HG03460 (cell line): Measurements from ENCODE around the gene PDPR.
A peak's percentile ranks its signal among the peaks of the same experiment; 100 is the strongest.
"Not testable (repeated sequence)": the region's sequence is repeated elsewhere in the genome, so short reads cannot be mapped to it uniquely, and the experiment has no call there.

ENCODE experiments used
- ATAC-seq: cut with Tn5 transposase; IDR thresholded peaks from one replicate; pipeline ENCODE4 v1.9.1; 2021; ENCODE audit not compliant: unreplicated experiment

PDPR gene

DNA sequence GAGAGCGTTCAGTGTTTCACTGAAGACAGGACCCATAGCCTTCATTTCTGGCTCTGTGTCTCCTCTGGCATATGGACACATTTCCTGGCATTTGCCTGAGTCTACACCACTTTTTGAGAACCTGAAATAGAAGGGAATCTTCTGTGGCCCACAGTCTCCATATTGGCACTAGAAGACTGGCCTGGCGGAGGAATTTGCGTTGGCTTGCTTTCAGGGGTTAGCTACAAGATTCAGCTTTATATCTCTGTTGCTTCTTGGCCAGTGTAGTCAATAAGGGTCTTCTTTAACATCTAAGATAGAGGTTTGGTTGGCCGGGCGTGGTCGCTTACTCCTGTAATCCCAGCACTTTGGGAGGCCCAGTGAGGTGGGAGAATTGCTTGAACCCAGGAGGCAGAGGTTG, 46.7 kb downstream of the PDPR start:
- no peak for ATAC-seq

DNA sequence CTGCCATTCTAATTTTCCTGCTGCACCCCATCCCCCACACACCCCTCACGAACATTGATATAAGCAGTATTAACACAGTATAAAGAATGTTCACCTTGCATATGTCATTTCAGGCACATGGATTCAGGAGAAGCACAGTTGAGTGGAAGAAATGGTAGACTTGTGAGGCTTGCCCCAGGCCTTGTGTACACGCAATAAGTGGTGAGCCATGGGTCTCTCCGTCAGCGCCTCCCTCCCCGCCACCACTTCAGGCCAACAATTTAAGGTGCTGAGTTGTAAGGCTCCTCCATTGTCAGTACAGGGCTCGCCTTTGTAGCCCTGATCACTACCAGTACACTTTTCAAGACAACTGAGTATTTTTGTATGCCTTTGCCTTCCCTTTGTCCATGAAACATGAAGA, 47.2 kb downstream of the PDPR start:
- ATAC-seq: no peak

DNA sequence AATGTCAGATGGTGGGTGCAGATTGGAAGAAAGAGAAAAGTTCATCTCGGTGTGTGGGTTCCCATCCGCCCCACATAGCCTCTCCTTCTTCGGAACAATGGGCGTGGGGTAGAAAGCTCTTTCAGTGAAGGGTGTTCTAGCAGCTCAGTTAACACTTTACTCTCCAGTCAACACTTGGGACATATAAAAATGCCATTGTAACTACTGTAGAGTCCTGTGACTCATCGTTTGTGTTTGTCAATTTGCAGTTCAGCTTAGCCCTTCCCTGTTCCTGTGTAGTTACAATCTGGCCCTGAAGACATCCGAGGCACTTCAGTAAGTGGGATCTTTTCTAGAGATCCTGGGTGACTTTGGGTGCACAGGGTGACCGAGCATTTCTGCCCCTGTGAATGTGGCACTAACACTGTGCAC, 47.9 kb downstream of the PDPR start:
- ATAC-seq: no peak

DNA sequence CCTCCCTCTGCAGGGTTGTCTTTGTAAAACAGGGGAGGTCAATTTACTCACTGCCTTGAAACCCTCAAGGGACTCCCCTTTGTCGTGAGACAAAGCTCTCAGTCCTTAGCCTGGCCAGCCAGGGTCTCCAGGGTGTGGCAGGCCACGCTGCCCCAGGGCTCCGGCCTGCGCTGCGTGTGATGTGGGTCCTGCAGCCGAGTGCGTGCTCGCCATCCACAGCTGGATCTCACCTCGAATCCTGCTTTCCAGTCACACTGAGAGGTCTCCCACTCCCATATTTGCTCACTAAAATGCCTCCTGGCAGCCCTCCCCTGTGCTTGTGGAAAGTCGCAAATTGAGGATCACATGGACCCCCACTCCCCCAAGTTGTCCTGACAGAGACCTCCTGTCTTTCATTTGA, 49.5 kb downstream of the PDPR start:
- no peak for ATAC-seq

DNA sequence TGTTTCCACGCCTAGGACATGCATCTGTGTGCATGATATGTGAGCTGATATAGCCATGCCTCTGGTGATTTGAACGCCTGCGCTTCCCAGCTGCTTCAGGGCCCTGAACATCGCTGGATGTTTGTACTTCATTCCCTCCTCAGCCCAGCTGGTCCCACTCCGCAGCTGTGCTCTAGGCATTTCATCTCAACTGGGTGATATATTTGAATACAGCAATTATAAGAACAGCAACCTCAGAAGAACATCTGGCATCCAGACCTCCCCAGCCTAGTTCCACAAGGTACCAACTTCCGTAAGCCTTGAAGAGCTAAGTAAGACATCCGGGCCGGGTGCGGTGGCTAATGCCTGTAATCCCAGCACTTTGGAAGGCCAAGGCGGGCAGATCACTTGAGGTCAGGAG, 52.6 kb downstream of the PDPR start:
- ATAC-seq: not testable (repeated sequence)

DNA sequence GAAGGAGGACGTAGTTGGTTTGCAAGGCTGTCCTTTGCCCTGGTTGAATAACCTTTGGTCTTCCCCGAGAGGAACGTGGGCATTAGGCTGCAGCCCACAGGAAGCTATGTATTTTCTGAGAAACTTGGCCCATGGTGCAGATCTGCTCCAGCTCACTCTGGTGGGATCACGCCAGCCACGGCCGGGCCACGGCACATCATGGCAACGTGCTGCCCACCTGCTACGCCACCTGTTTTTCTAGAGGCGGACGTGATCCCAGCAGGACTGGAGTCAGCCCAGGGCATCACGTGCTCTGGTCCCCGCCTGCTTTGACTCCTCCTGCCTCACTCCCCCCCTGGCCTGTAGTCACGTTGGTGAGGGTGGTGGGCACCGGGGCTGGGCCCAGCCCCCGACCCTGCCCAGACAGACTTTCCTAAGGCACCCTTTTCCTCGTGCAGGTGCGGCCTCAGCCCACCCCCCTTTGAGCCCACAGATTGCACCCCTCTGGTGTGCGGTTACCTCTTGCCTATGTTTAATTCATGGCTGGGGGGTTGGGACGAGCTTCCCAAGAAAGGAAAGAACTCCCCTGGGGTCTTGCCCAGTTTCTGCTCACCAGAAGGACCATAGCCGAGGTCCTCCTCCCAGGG, 59.2 kb downstream of the PDPR start, which contains the start of gene CLEC18C:
Gene CLEC18C, plus strand, starts transcription at position 576 of the 626 bp plus-strand sequence. CDS start 492 bp downstream, outside the sequence.
- not testable (repeated sequence) for ATAC-seq

DNA sequence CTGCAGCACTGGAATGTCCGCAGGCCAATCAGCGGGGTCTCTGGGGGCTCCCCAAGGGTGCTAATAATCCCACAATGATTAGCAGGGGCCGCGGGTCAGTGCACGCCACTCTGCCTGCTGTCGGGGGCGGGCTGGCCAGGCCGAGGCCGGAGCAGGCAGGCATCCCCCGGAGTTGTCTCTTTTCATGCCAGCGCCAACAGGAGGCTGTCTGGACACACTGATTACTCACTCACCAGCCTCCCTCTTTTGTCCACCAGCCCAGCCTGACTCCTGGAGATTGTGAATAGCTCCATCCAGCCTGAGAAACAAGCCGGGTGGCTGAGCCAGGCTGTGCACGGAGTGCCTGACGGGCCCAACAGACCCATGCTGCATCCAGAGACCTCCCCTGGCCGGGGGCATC, 59.8 kb downstream of the PDPR start:
- not testable (repeated sequence) for ATAC-seq

DNA sequence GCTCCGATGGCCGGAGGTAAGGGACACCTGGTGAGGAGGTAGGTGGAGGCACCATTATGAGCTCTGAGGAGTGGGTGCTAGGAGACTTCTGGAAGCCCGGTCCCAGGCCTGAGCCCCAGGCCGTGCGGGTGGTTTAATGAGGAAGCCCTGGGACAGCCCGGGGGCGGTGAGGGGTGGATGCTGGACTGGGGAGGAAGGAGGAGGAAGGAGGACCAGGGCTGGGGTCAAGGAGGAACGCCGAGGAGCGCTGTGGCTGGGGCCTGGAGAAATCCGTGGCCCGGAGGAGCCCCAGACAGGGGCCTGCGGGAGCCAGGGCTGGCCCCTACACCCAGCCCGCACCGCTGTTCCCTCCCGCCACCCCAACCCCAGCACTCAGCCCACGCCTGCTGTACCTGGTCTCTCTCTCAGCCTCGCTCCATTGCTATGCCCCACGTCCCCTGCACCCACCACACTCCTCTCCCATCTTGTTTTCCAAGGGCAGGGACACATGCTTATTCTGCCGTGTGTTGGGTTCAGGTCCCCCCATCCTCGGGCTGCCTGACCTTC, 60.3 kb downstream of the PDPR start:
- ATAC-seq: not testable (repeated sequence)

DNA sequence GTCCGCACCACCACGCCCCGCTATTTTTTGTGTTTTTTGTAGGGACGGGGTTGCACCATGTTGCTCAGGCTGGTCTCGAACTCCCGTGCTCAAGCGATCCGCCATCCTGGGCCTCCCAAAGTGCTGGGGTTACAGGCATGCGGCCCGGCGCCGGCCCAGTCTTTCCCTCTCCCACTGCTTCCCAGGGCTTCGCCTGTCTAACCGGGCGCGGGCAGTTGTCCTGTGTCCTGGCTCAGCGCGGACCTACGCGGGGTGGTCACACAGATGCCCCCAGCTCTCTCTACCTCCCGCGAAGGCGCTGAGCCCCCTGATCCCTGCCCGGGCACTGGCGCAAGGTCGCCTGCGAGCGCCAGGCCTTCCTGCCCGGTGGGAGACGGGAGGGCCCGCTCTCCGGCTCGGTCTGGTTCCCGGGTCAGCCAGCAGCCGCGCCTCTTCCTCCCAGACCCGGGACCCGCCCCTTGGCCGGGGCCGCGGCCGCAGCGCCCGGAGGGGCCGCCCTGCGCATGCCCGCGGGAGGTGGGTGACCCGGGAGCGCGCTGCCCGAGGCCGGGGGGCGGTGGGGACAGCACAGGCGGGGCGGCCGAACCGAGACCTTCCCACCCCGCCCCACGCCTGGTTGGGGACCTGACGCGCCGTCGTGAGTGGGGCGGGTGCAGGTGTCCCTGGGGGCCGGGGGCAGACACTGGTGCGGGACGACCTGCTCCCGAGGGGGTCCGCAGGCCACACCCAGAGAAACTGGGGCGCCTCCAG, 73.9 kb downstream of the PDPR start:
- peak; percentile 57 for ATAC-seq

DNA sequence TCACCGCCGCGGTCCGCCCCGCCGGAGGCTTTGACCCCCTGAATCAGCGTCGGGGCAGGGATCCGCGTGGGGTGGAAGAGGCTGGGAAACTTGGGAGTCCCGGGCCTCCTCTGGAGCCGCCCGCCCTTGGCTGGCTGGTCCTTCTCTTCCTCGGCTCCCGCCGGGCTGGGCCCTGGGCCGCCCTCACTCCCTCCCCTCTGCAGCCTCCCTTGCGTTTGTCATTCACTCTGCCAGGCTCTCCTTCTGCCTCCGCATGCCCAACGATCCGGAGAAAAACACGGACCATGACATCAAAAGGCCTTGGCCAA, 74.4 kb downstream of the PDPR start:
- not testable (repeated sequence) for ATAC-seq

DNA sequence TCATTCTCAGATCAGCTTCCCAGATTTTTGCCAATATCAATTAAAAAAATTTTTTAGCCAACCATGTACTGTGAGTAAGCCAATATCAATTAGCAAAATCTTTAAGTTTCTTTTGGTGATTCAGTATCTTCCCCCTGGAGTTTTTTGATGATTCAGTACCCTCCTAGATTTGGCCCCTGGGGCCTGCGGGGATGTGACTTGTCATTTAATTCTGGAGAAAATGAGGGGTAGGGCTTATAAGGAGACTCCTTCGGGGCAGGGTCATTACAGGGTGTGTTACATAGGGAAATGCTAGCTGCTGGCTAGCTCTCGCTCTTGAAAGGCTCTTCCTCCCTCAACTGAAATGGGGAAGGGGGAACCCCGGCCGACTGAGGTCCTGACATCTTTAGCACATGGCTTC, 76.4 kb downstream of the PDPR start:
- ATAC-seq: not testable (repeated sequence)

DNA sequence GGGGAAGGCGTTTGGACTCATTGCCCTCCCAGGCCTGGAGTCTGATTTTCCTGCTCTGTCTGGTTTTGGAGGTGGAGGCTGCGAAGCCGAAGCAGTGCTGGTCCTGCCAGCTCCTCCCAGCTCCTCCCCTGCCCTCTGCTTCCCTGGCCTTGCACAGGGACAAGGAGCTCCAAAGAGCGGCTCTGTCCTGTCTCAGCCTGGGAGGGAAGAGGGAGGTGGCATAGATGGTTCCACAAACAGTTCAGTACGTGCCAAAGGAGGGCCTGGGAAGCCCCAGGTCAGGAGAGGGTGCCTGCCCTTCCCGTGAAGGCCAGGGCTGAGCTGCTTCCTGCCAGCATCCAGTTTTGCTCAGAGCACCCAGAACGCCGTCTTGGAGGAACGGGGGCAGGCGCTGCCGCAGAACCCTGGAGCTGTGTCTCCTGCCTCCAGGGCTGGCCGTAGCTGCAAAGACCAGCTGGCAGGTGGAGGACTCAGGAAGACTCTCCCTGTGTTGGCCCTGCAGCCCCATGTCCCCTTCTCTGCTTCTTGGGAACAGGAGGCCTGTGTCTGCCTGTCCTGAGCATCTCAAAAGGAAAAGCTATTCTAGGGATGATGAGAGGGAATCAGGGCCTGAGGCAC, 82.7 kb downstream of the PDPR start:
- not testable (repeated sequence) for ATAC-seq

DNA sequence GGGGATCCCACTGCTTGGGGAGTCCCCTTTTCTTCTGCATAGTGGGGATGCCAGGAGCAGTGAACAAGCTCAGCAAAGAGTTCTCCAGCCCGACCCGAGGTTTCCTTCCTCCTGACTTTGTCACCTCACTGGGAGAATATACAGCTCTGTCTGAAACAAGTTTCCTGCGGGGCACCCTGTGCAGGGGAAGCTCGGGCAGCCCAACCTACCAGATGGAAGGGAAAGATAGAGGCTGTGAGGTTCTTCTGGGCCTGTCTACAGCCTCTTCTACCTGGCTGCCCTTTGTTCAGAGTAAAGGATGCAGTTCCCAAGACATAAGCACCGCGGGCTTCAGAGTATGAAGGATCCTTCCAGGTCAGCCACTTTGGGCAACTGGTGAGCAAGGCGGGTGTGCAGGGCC, 83.5 kb downstream of the PDPR start:
- not testable (repeated sequence) for ATAC-seq

DNA sequence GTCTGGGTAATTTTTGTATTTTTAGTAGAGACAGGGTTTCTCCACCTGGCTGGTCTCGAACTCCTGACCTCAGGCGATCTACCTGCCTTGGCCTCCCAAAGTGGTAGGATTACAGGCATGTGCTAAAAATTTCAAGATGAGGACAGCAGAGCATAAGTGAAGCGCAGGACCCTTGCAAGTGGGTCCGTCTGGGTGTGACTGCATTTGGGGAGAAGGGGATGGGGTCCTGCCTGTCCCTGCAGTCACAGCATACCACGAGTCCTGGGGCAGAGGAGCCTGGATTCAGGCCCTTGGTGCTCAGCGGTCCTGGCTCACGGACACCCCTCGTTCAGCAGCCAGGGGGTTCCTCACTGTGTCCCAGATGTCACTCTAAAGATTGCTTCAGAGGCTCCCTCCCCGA, 84.1 kb downstream of the PDPR start:
- ATAC-seq: not testable (repeated sequence)

DNA sequence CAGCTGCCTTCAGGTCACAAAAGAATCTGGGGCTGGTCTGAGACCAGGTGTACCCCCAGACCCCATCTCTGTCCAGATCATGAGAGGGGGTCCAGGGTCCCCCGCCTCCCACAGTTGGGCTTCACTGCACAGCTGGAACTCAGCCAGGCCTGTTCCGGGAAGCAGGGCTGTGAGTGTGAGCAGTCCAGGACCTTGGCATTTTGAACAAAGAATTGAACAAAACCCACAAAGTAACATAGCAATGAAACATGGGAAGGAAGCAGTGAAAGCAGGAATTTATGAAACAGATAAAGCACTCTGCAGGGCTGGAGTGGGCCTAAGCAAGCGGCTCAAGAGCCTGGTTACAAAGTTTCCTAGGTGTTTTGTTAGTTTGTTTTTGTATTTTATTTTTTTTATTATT, 84.5 kb downstream of the PDPR start:
- ATAC-seq: not testable (repeated sequence)

DNA sequence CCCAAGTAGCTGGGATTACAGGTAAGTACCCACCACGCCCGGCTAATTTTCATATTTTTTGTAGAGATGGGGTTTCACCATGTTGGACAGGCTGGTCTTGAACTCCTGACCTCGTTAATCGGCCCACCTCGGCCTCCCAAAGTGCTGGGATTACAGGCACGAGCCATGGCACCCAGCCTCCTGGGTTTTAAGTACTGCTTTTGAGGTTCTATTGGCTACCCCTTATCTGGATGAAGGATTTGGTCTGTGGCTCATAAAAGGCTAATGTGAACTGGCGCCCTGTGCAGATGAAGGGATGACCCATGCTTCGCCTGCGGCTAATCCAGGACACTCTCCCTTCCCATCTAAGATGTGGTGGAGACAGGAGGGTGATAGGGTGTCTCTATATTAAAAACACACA, 85.0 kb downstream of the PDPR start:
- ATAC-seq: not testable (repeated sequence)

DNA sequence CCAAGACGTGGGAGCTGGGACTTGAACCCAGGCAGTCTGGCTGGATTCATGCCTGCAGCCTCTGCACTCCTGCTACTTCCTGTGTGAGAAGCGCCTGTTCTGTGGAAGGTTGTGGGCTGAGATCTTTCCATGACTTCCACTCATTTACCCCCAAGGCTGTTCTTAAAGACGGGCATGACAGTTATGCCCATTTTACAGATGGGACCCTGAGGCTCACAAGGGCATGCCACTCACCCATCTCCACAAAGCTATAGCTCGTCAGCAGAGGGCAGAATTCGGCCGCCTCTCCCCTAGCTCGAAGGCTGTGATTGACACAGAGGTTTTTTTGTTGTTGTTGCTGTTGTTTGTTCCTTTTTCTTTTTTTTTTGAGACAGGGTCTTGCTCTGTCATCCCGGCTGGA, 85.9 kb downstream of the PDPR start:
- ATAC-seq: not testable (repeated sequence)

DNA sequence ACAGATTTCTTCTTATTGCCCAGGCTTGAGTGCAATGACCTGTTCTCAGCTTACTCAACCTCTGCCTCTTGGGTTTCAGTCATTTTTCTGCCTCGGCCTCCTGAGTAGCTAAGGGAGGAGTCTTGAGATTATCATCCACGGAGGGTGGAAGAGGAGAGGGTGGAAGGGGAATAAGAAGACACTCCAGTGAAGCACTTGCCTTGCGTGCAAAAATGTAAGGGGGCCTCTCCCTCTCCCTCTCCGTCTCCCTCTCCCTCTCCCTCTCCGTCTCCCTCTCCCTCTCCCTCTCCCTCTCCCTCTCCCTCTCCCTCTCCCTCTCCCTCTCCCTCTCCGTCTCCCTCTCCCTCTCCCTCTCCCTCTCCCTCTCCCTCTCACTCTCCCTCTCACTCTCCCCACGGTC, 89.4 kb downstream of the PDPR start:
- ATAC-seq: not testable (repeated sequence)

DNA sequence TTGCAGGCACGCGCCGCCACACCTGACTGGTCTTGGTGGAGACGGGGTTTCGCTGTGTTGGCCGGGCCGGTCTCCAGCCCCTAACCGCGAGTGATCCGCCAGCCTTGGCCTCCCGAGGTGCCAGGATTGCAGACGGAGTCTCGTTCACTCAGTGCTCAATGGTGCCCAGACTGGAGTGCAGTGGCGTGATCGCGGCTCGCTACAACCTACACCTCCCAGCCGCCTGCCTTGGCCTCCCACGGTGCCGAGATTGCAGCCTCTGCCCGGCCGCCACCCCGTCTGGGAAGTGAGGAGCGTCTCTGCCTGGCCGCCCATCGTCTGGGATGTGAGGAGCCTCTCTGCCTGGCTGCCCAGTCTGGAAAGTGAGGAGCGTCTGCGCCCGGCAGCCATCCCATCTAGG, 89.9 kb downstream of the PDPR start:
- ATAC-seq: not testable (repeated sequence)

DNA sequence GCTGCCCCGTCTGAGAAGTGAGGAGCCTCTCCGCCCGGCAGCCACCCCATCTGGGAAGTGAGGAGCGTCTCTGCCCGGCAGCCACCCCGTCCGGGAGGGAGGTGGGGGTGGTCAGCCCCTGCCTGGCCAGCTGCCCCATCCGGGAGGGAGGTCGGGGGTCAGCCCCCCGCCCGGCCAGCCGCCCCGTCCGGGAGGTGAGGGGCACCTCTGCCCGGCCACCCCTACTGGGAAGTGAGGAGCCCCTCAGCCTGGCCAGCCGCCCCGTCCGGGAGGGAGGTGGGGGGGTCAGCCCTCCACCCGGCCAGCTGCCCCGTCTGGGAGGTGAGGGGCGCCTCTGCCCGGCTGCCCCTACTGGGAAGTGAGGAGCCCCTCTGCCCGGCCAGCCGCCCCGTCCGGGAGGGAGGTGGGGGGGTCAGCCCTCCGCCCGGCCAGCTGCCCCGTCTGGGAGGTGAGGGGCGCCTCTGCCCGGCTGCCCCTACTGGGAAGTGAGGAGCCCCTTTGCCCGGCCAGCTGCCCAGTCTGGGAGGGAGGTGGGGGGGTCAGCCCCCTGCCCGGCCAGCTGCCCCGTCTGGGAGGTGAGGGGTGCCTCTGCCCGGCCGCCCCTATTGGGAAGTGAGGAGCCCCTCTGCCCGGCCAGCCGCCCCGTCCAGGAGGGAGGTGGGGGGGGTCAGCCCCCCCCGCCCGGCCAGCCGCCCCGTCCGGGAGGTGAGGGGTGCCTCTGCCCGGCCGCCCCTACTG, 90.7 kb downstream of the PDPR start:
- ATAC-seq: not testable (repeated sequence)

DNA sequence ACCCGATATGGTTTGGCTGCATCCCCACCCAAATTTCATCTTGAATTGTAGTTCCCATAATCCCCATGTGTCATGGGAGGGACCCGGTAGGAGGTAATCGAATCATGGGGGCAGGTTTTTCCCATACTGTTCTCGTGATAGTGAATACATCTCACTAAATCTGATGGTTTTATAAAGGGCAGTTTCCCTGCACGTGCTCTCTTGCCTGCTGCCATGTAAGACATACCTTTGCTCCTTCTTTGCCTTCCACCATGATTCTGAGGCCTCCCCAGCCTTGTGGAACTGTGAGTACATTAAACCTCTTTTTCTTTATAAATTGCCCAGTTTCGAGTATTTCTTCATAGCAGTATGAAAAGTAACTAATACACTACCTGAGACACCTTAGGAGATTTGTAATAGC, 92.2 kb downstream of the PDPR start:
- ATAC-seq: not testable (repeated sequence)
